ENCODE results near the gene SULT1C3. TPM values are rescaled to one million over a fixed set of nuclear protein-coding genes. Genes with fewer than 3 reads are reported as not detected.

Gene SULT1C3
- total and polyA plus RNA-seq, 3 donors from 2014 or later: not detected

- H3K4me3 ChIP-seq: no peak overlapping the region
- H3K27me3 ChIP-seq: no peaks in the 10 kb centered on the region
- no peaks in the 10 kb centered on the region for H3K4me1 ChIP-seq
- H3K27ac ChIP-seq: no peak overlapping the region
- no peak for TF ChIP-seq CTCF (IDR thresholded peaks at IDR 0.05)
- intact Hi-C loops (cut with DNase I; ENCODE audit: low total_unique reads): no loop called here
- 74 to 89% methylated on average over 3 of the region's 3 CpGs for WGBS, 2 donors
- H3K9me3 ChIP-seq: no peaks in the 10 kb centered on the region
- H3K36me3 ChIP-seq (ENCODE audit: low read depth, missing control alignments): no peaks in the 10 kb centered on the region
- no peak for DNase-seq
Measured at GRCh38 chr2:108220191-108220590, 19.6 kb upstream of the SULT1C3 start.

- DNase-seq: no peak
Measured at GRCh38 chr2:108220942-108221541, 18.7 kb upstream of the SULT1C3 start.

GRCh38 chr2:108222261-108222660, 17.5 kb upstream of the SULT1C3 start:
- WGBS, 2 donors: 97% methylated on average over 3 of the region's 3 CpGs
- H3K27me3 ChIP-seq: no peaks in the 10 kb centered on the region
- no peaks in the 10 kb centered on the region for H3K36me3 ChIP-seq (ENCODE audit: low read depth, missing control alignments)
- H3K27ac ChIP-seq: no peak overlapping the region
- no peaks in the 10 kb centered on the region for H3K4me1 ChIP-seq
- TF ChIP-seq CTCF (IDR thresholded peaks at IDR 0.05) (no peak), POLR2A (IDR thresholded peaks at IDR 0.05) (no peak)
- H3K9me3 ChIP-seq: no peaks in the 10 kb centered on the region
- DNase-seq: no peak
- intact Hi-C loops (cut with DNase I; ENCODE audit: low total_unique reads): no loop called here
- no peak overlapping the region for H3K4me3 ChIP-seq

More at GRCh38 chr2:108220942-108221541, 18.7 kb upstream of the SULT1C3 start:
- TF ChIP-seq CTCF (IDR thresholded peaks at IDR 0.05): no peak
- 72 to 84% methylated on average over 3 to 4 of the region's 4 CpGs for WGBS, 2 donors
- Histone ChIP-seq H3K4me3 (no peak overlapping the region), H3K27ac (no peak overlapping the region), H3K27me3 (no peaks in the 10 kb centered on the region), H3K9me3 (no peaks in the 10 kb centered on the region), H3K4me1 (no peaks in the 10 kb centered on the region), H3K36me3 (ENCODE audit: low read depth, missing control alignments) (no peaks in the 10 kb centered on the region)
- intact Hi-C loops (cut with DNase I; ENCODE audit: low total_unique reads): no loop called here

GRCh38 chr2:108223573-108223972, 16.2 kb upstream of the SULT1C3 start:
- Histone ChIP-seq H3K4me3 (no peak overlapping the region), H3K4me1 (no peaks in the 10 kb centered on the region), H3K27me3 (no peaks in the 10 kb centered on the region), H3K36me3 (ENCODE audit: low read depth, missing control alignments) (no peaks in the 10 kb centered on the region), H3K27ac (no peak overlapping the region), H3K9me3 (no peaks in the 10 kb centered on the region)
- DNase-seq: no peak
- WGBS, 2 donors: 87 to 89% methylated on average over 4 of the region's 4 CpGs
- intact Hi-C loops (cut with DNase I; ENCODE audit: low total_unique reads): no loop called here
- TF ChIP-seq CTCF (IDR thresholded peaks at IDR 0.05): no peak
- TF ChIP-seq POLR2A (IDR thresholded peaks at IDR 0.05): no peak

- no peaks in the 10 kb centered on the region for H3K27me3 ChIP-seq
- H3K9me3 ChIP-seq: no peaks in the 10 kb centered on the region
- WGBS, 2 donors: 98 to 100% methylated on average over 1 of the region's 1 CpG
- intact Hi-C loops (cut with DNase I; ENCODE audit: low total_unique reads): no loop called here
- no peaks in the 10 kb centered on the region for H3K36me3 ChIP-seq (ENCODE audit: low read depth, missing control alignments)
- no peaks in the 10 kb centered on the region for H3K4me1 ChIP-seq
- no peak for DNase-seq
- no peak for TF ChIP-seq CTCF (IDR thresholded peaks at IDR 0.05)
- TF ChIP-seq POLR2A (IDR thresholded peaks at IDR 0.05): no peak
- H3K4me3 ChIP-seq: no peak overlapping the region
- no peak overlapping the region for H3K27ac ChIP-seq
Measured at GRCh38 chr2:108224022-108224421, 15.7 kb upstream of the SULT1C3 start.

All from testis (tissue), 3 donors.